A172 (cell line): ENCODE measurements around the gene CYTH1. TPM values are rescaled to one million over a fixed set of nuclear protein-coding genes. Genes with fewer than 3 reads are reported as not detected.

Experiments
- DNase-seq: peaks from one replicate; pipeline ENCODE4 v3.0.0-alpha.2; 2015; ENCODE audit warnings: low spot score
- total RNA-seq: library from RNA; depleted of rRNA; stranded (reverse); fragments of >200 nt; shearing (Covaris generic); gene quantifications from 2 replicates; pipeline ENCODE4 v1.2.3, GENCODE V29; 2014

The CYTH1 gene
- total RNA-seq, 1 experiment from 2014 or later: 25.5 TPM

DNA sequence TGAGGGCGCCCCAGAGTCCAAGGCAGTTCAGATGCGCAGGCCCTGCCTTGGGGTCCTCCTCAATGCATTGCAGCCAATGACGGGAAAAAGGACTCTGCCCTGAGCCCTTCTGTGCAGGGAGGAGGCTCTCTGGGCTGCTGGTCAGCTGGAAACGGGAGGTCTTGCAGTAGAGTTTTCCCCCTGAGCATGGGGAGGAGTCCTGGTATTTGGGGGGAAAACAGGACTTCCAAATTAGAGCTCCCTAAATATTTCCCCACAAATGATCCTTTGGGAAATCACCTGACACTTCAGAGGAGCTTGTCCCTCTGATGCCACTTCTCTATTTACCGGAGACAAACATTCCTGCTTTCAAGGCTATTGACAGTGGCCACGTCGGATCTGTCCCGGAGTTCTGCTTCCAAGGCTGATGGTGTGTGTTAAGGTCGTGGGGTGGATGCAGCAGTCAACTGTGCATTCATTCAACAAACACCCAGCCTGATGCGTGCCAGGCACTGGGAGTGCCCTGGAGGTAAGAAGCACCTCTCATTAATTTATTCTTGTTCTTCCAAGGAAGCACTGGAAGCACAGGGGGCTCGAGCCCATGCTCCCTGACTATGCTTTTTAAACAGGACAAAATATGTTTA is 131.9 kb downstream of the CYTH1 start:
- no peak for DNase-seq

GRCh38 chr17:78648293-78648692 is 133.8 kb downstream of the CYTH1 start:
- DNase-seq: no peak

DNA sequence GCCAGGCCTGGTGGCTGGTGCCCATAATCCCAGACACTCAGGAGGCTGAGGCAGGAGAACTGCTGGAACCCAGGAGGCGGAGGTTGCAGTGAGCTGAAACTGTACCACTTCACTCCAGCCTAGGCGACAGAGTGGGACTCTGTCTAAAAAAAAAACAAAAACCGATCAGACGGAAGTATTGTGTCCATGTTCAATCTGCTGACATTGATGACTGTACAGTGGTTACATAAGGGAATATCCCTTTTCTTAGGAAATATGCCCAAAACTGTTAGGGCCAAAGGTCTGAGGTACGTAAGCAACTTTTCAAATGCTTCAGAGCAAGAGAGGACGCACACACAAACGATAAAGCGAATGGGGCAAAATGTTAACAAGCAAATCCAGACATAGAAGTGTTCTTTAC is 135.0 kb downstream of the CYTH1 start:
- DNase-seq: no peak

DNA sequence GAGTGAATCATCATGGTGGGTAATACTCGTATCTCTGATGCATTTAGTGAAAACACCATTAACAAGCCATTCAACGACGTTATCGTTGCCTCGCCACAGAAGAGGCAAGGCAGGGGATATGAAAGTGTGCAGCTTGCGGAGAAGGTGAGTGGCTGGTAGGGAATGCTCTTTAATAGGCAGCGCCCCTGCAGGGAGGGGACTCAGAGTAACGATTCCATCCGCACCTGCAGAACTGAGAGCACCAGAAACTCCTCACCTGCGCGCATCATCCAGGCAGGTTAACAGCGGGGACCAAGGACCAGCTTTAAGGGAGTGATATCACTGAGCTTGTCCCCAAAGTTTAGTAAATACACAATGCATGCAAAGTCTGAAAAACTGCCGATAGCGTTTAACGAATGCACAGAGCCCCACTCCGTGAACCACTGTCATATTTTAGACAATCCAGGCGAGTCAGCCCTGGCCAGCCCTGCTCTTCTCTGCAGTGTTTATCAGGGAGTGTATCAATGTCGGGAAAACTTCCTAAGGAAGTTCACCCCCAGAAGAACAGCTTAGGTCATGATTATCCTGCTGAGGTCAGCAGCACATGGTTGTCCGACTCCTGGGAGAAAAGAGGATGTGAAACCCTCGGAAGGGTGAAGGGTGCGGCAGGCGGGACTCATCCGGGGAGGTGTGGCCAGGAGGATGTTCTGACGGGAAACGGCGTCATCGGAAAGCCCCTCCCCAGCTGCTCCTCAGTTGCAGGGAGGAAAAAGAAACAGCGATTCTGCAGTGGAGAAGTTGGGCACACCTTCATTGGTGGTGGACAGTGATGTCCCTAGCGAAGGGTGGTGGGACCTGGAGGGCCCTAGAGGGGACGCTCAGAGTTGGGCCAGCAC is 136.4 kb downstream of the CYTH1 start:
- DNase-seq: peak; percentile 86

GRCh38 chr17:78644931-78645351 is 137.1 kb downstream of the CYTH1 start:
- no peak for DNase-seq

DNA sequence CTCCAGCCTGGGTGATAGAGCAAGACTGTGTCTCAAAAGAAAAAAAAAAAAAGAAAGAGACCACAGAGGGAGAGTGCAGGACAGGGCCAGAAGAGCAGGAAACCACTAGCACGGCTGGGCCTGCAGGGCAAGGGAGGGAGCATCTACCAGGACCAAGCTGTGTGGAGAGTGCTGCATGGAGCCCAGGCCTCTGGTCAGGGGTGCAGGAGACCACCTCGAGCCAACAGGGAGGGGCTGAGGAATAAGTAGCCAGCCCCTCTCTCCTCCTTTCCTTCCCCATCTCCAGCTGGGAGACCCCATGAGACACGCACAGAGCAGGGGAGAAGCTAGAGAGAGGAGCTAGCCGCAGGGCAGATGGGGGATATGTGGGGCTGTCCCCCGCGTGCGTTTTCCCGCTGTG is 137.8 kb downstream of the CYTH1 start:
- no peak for DNase-seq

DNA sequence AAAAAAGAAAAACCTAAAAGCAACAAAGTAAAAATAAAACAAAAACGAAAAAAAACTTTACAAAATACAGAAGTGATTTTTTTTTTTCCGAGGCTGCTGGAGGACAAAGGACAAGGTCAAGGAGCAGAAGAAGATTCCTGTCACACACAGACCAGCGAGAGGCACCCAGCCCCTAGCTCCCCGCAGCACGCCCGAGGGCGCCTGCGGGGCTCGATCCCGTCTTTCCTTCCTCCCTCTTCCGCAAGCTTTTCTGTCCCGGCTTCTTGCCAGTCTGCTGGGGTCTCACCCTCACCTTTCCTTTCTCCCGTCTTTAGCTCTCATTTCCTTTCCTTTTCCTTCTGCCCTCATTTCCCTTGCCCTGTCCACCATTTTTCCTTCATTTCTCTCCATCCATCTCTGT is 138.7 kb downstream of the CYTH1 start:
- DNase-seq: no peak

- no peak for DNase-seq
Measured at GRCh38 chr17:78642707-78643106, 139.4 kb downstream of the CYTH1 start.

DNA sequence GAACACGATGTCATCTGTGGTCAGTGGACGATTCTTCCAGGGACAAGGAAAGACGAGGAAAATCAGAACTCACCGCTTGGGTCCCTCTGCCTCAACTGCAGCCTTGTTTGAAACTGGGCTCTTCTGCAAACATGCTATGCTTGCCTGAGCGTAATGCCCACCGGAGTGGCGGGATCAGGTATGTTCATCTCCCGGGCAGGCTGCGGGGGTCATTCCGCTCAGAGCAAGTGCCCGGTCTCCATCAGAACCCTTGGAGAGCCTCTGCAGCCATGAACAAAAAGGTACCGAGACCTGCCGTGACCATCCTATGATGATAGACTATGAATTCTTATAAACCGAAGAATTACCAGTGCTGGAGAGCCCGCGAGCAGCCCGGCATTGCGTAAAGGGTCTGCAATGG is 140.4 kb downstream of the CYTH1 start:
- DNase-seq: no peak

- DNase-seq: no peak
Measured at GRCh38 chr17:78641243-78641642, 140.8 kb downstream of the CYTH1 start.

DNA sequence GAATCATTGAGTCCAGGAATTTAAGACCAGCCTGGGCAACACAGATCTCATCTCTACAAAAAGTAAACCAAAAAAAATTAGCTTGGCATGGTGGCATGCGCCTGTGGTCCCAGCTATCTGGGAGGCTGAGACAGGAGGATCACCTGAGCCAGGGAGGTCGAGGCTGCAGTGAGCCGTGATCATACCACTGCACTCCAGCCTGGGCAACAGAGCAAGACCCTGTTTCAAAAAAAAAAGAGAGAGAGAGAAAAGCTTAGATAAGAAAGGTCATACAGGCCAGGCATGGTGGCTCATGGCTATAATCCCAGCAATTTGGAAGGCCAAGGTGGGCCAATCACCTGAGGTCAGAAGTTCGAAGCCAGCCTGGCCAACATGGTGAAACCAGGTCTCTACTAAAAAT is 141.4 kb downstream of the CYTH1 start:
- DNase-seq: no peak

- DNase-seq: no peak
Measured at GRCh38 chr17:78637643-78638420, 144.2 kb downstream of the CYTH1 start.

GRCh38 chr17:78637146-78637545 is 144.9 kb downstream of the CYTH1 start:
- no peak for DNase-seq

DNA sequence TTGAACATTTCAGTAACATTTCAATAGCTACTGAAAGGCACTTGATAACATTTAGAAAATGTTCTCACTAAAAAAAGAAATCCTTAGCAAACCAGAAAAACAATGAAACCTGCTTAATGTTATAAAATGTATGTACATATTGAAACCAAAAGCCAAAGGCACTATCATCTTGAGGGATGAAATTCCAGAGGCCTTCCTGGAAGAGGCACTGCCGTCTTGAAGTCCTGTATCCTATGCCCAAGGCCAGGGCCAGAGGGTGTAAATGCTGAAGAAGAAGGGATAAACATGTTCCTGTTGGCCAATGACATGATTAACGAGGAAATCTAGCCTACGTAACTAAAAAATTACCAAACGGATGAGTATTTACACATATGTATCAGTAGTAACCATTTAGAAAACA is 147.9 kb downstream of the CYTH1 start:
- no peak for DNase-seq

DNA sequence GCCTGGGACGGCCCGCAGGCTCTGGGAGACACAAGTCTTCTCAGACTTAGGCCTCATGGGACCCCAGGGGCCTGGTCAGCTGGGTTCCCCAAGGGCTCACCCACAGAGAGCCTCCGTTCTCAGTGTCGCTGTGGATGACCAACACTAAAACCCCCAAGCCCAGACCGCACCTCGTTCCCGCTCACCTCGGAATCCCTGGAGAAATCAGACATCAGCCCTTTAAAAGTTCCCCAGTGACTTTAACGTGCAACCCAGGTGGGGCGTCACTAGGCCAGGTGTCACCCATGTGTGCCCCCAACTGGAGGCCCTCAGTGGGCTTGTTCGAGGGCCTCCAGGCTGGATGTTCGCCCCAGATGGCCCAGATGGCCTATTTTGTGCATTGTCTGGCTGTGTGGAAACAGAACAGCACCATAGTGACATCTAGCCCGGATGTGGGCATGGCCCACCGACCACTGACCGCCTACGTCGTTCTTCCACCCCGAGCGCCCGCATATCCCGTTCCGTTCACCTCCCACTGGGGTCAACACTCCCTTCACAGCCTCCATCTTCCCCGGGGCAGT is 152.6 kb downstream of the CYTH1 start:
- no peak for DNase-seq

DNA sequence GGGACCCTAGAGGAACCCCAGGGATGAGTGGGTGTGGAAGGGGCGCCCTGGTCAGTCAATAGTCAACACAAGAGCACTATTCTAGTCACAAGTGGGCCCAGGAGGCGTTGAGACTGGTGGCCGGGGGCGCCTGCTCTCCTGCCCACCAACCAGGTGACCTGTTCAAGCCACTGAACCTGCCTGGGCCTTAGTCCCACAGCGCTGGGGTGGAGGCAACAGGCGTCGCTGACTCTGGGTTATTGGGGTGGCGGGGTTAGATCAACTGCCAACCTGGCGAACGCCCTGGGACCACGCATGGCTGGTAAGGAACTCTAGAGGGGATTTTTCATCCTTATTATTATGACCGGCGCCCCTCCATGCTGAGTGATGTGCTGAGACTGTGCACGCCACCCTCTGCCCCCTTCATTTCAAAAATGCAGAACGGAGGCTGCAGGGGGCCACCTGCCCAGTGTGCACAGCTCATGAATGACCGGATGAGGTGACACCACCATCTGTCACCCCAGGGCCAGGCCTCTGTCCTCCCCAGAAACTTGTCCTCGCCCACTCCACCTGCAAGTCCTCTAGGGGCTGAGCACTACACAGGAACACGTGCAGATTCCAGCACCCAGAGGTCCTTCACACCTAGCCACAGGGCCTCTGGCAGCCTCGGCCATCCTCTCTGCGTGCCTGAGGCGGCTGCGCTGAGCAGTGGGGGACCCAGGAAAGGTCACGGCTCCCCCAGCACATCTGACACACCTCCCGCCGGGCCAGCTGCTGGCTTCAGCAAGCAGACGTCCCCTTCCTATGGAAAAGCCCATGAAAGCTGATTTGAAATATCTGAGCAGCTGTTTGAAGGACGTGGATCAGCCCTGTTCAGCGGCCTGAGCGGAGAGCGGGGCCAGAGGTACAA is 153.3 kb downstream of the CYTH1 start:
- DNase-seq: no peak

- no peak for DNase-seq
Measured at GRCh38 chr17:78624324-78625151, 157.5 kb downstream of the CYTH1 start.
